Prostate gland (tissue), 2 donors: ENCODE data around the gene SELENOP. TPM values are rescaled to one million over a fixed set of nuclear protein-coding genes. Genes with fewer than 3 reads are reported as not detected.

Experiments
- DNase-seq: peaks from one replicate; pipeline ENCODE4 v3.0.0-alpha.2; 2019; ENCODE audit warnings: low spot score
- H3K27ac ChIP-seq, 2 donors: fragments of 200-600 bp; sonication (generic); 2 replicates each; pipeline ENCODE4 v1.5.1; 2017 to 2019
- H3K27me3 ChIP-seq: fragments of 200-600 bp; sonication (generic); replicated peaks from 2 replicates; pipeline ENCODE4 v1.5.1; 2019; ENCODE audit not compliant: insufficient read depth
- H3K36me3 ChIP-seq, 2 donors: fragments of 200-600 bp; sonication (generic); 1 replicate in 1 of 2; 2 replicates in 1 of 2; pipeline versions ENCODE4 v1.5.1 to v1.8.1; 2017 to 2019
- H3K4me1 ChIP-seq: fragments of 200-600 bp; sonication (generic); replicated peaks from 2 replicates; pipeline ENCODE4 v1.5.1; 2019
- H3K4me3 ChIP-seq, 2 donors: fragments of 200-600 bp; sonication (generic); 2 replicates each; pipeline ENCODE4 v1.5.1; 2017 to 2019
- H3K9me3 ChIP-seq: fragments of 200-600 bp; sonication (generic); 2 replicates; pipeline ENCODE4 v1.5.1; 2017
- CTCF ChIP-seq, 4 experiments: fragments of 200-600 bp in 2 of 4; fragments of 450-650 bp in 2 of 4; sonication (generic) in 2 of 4; IDR thresholded peaks; 1 replicate in 3 of 4; 2 replicates in 1 of 4; pipeline ENCODE4 v1.5.1; 2016 to 2019; ENCODE audit warnings: antibody characterized with exemption in 4 of 4, mild to moderate bottlenecking in 2 of 4, moderate library complexity in 2 of 4
- POLR2A ChIP-seq: fragments of 450-650 bp; IDR thresholded peaks from one replicate; pipeline ENCODE4 v1.6.1; 2016; ENCODE audit warnings: antibody characterized with exemption, mild to moderate bottlenecking
- POLR2AphosphoS5 ChIP-seq: sonication (generic); formaldehyde crosslinking; IDR thresholded peaks from one replicate; pipeline ENCODE4 v1.6.1; 2017; ENCODE audit warnings: antibody characterized with exemption
- WGBS: methylation state at CpG from one replicate; pipeline ENCODE4 v1.1.5; 2018; 5-methylcytosine and 5-hydroxymethylcytosine counted together
- intact Hi-C: fragments of 100-400 bp; cut with DNase I; formaldehyde crosslinking; loops from one replicate; pipeline ENCODE4 v1.14.2; 2022
- total RNA-seq, 2 donors: library from RNA; depleted of rRNA; stranded (reverse); fragments of >200 nt; gene quantifications; one replicate each; pipeline ENCODE4 v1.1.0, GENCODE V29; 2016

The SELENOP gene
- total RNA-seq, 2 donors from 2014 or later, result 228 to 503 TPM

- intact Hi-C loops, result no loop called here
- WGBS, result 91% methylated on average over 9 of the region's 9 CpGs
Observed at GRCh38 chr5:42799668-42800114, 12.0 kb downstream of the SELENOP start.

DNA sequence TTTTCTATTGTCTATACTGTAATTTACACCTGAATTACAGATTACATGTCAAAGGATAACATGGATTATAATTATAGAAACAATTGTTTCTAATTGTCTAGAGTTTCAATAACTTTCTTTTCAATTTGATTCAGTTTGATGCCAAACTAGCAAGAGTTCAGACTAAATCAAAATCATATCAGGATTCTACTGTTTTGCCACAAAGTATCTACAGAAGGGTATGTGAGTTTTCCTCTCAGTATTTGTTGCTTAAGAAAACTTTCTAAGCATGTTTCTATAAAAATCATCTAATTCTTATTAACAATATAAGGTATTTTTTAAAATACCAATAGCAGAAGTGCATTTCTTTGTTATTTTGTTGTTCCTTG, 12.5 kb downstream of the SELENOP start:
- no peaks in the 10 kb centered on the region for H3K36me3 ChIP-seq
- intact Hi-C loops, result no loop called here
- TF ChIP-seq POLR2A (no peak), CTCF (IDR thresholded peaks at IDR 0.05) (no peak), POLR2AphosphoS5 (no peak)
- no peak overlapping the region for H3K4me3 ChIP-seq
- H3K27ac ChIP-seq, result no peak overlapping the region
- no peaks in the 10 kb centered on the region for H3K27me3 ChIP-seq
- no peaks in the 10 kb centered on the region for H3K4me1 ChIP-seq
- DNase-seq, result no peak
- H3K9me3 ChIP-seq, result no peaks in the 10 kb centered on the region

More at GRCh38 chr5:42799668-42800114, 12.0 kb downstream of the SELENOP start:
- no peak overlapping the region for H3K4me3 ChIP-seq
- no peaks in the 10 kb centered on the region for H3K36me3 ChIP-seq
- no peaks in the 10 kb centered on the region for H3K4me1 ChIP-seq
- H3K27ac ChIP-seq, result no peak overlapping the region
- no peak for TF ChIP-seq POLR2AphosphoS5
- TF ChIP-seq CTCF (IDR thresholded peaks at IDR 0.05), result no peak
- TF ChIP-seq POLR2A, result no peak
- H3K9me3 ChIP-seq, result no peaks in the 10 kb centered on the region
- H3K27me3 ChIP-seq, result no peaks in the 10 kb centered on the region
- DNase-seq, result no peak

- intact Hi-C loops, result no loop called here
- no peaks in the 10 kb centered on the region for H3K9me3 ChIP-seq
- H3K4me3 ChIP-seq, result no peak overlapping the region
- H3K4me1 ChIP-seq, result no peaks in the 10 kb centered on the region
- WGBS, result 91% methylated on average over 6 of the region's 6 CpGs
- DNase-seq, result no peak
- H3K27ac ChIP-seq, result no peak overlapping the region
- no peak for TF ChIP-seq POLR2A
- TF ChIP-seq POLR2AphosphoS5, result no peak
- TF ChIP-seq CTCF (IDR thresholded peaks at IDR 0.05), result no peak
- no peaks in the 10 kb centered on the region for H3K27me3 ChIP-seq
- H3K36me3 ChIP-seq, result no peaks in the 10 kb centered on the region
Observed at GRCh38 chr5:42798284-42799240, 13.1 kb downstream of the SELENOP start.

GRCh38 chr5:42791151-42791550, 20.5 kb downstream of the SELENOP start:
- H3K9me3 ChIP-seq, result no peaks in the 10 kb centered on the region
- no peaks in the 10 kb centered on the region for H3K36me3 ChIP-seq
- no peaks in the 10 kb centered on the region for H3K27me3 ChIP-seq
- DNase-seq, result no peak
- H3K27ac ChIP-seq, result no peak overlapping the region
- H3K4me3 ChIP-seq, result no peak overlapping the region
- intact Hi-C loops, result no loop called here
- TF ChIP-seq CTCF (IDR thresholded peaks at IDR 0.05) (no peak), POLR2A (no peak), POLR2AphosphoS5 (no peak)
- H3K4me1 ChIP-seq, result no peaks in the 10 kb centered on the region

DNA sequence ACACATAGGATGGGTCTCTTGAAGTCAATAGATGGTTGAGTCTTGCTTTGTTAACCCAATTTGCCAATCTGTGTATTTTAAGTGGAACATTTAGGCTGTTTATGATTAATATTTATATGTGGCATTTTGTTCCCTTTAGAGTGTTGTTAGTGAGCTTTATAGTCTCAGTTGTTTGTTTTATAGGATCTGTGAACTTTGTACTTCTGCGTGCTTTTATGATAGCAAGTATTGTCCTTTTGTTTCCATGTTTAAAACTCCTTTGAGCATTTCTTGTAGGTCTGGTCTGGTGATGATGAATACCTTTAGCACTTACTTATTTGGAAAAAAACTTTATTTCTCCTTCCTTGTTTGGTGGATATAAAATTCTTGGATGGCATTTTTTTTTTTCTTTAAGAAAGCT, 23.8 kb downstream of the SELENOP start:
- no peak for TF ChIP-seq CTCF (IDR thresholded peaks at IDR 0.05)
- 72% methylated on average over 1 of the region's 1 CpG for WGBS
- intact Hi-C loops, result no loop called here

More for the DNA sequence above, 23.8 kb downstream of the SELENOP start:
- no peak overlapping the region for H3K4me3 ChIP-seq
- DNase-seq, result no peak
- H3K9me3 ChIP-seq, result no peaks in the 10 kb centered on the region
- H3K36me3 ChIP-seq, result no peaks in the 10 kb centered on the region
- no peaks in the 10 kb centered on the region for H3K27me3 ChIP-seq
- no peaks in the 10 kb centered on the region for H3K4me1 ChIP-seq
- H3K27ac ChIP-seq, result no peak overlapping the region
